Measurements from ENCODE around the gene EDN3. TPM values are rescaled to one million over a fixed set of nuclear protein-coding genes. Genes with fewer than 3 reads are reported as not detected.

The EDN3 gene, protein sequence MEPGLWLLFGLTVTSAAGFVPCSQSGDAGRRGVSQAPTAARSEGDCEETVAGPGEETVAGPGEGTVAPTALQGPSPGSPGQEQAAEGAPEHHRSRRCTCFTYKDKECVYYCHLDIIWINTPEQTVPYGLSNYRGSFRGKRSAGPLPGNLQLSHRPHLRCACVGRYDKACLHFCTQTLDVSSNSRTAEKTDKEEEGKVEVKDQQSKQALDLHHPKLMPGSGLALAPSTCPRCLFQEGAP
- 10 to 100 TPM; 60.6 to 63.1 TPM for total RNA-seq
- long read RNA-seq, transcript EDN3-202 (5 exons, 2,636 nt), result major isoform, 65 of 189 reads
- long read RNA-seq, transcript EDN3-205 (4 exons, 2,318 nt), result minor isoform, 8 of 189 reads
- long read RNA-seq, transcript EDN3-201 (5 exons, 2,655 nt), result minor isoform, 40 of 189 reads
- long read RNA-seq, partial matches to known transcripts, result 23 of 189 reads
- long read RNA-seq, other reads (novel, unspliced or antisense), result 49 of 189 reads

DNA sequence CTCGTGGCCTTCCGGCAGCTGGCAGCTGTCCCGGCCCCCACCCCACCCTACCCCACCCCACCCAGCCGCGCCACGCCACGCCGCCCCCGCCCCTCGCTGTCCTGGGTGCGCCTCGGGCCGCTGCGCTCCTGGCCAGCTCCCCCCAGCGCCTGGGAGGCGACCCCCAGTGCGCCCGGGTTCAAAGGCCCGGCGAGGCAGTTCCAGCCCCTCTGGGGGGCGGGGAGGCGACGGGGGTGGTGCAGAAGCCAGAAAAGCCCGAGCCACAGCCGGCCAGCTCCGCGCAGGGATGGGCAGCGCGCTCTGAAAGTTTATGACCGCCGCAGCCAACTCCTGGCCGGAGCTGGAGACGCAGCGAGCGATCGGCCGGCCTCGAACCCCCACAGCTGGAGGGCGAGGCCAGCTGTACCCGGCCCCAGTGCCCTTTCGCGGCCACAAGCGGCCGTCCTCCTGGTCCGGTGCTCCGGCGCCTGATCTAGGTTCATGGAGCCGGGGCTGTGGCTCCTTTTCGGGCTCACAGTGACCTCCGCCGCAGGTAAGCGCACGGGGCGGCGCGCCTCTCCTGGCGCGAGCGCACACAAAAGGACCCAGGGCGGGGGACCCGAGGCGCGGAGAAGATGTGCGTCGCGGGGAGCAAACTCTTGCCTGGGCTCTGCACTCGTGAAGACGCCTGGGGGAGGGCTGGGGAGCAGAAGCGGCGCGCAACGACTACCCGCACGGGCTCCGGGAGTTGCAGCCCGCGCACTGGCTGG lies at the start of gene EDN3:
EDN3 (plus strand) TSS at position 279 of the 749 bp plus-strand sequence; CDS start at position 481, 202 bp downstream.
- DNase-seq (peak; percentile 48 to 68), ATAC-seq (peak; percentile 73)
- intact Hi-C loops (cut with DNase I, micrococcal nuclease), result no loop called here

DNA sequence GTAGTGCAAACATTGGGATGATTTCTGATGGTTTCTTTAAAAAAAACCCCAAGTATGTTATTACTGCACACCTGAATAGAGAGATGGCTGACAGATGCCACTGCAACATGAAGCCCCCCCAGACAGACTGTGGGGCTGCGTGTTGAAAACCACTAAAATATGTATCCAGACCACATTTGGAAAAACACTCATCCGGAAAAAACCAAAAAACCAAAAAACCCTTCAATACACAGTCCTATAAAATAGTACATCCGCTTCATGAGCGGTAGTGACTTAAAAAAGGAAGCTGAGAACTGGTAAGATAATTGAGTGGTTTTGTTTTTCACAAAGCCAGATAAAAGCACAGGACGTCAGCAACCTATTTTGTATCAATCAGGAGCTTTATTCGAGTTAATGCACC lies 47.1 kb upstream of the EDN3 start:
- intact Hi-C loops (cut with DNase I, micrococcal nuclease), result no loop called here
- no peak for DNase-seq
- no peak for ATAC-seq

DNA sequence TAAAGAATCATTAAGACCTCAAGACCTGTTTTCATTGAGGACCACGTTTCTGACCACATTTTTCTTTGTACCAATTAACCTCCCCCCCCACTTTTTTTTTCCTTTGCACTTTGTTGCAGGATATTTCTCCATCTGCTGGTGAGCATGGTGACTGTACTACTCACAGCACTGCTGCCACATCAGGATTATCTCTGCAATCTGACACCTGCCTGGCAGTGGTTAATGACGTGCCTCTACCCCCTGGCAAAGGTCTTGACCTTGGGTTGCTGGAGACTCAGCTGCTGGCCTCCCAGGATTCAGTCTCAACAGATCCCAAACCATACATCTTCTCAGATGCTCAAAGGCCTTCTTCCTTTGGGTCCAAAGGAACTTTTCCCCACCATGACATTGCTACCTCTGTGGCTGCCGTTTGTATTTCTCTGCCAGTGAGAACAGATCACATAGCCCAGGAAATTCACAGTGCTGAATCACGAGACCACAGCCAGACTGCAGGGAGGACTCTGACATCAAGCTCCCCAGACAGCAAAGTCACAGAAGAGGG lies 46.6 kb upstream of the EDN3 start:
- ATAC-seq, result no peak
- DNase-seq, result no peak
- intact Hi-C loops (cut with DNase I, micrococcal nuclease), result no loop called here

DNA sequence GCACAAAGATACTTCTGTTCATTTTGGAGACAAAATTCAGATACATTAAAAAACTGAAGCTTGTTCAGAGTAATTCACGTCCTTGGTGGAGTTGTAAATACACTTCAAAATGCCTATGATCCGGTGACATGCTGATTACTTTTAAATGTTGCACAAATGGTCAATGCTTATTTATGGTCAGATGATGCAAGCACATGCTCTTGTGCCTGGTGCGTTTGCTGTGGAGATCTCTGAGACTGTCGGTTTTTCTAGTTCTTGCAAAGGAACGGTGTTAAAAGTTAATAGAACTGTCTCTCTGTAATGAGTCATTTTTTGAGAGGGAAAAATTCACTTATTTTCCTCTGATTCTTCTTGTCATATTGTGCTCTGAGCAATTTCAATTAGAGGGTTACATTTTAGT lies 45.2 kb upstream of the EDN3 start:
- DNase-seq (no peak), ATAC-seq (no peak)
- intact Hi-C loops (cut with DNase I, micrococcal nuclease), result no loop called here

DNA sequence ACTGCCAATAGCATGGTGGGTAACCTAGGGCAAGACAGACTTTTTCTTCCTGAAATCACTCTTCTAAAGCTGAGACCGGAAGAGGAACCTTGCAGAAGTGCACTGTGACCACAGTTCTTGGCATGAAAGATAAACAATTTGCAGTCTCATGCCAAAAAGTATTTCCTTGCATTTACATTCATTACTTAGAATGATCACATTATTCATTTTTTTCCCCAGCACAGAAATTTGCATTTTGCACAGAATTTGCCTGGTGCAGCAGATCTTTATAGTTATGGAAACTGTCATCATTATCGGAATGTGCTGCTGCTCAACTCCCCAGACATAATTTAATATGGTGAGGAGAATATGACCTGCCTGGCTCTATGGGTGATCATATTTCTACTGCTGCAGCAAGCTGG lies 42.2 kb upstream of the EDN3 start:
- ATAC-seq (no peak), DNase-seq (no peak)
- intact Hi-C loops (cut with DNase I, micrococcal nuclease), result no loop called here

DNA sequence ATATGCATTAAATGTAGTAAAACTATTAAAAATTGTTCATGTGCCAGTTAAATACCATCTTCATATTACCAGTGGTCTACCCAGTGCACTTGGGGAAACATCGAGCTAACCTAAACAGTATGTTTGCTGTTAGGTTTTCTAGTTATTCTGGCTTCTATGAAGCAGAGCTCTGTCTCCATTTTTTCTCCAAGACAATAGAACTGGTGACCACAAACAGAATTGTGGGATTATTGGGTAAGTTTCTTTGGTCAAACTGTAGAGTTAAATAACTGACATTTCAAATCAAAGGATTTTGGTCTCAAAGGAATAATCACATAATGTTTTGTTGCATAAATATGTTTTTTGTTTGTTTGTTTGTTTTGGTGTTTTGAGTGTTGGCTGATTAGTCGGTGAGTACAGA lies 40.5 kb upstream of the EDN3 start:
- no peak for DNase-seq
- no peak for ATAC-seq
- intact Hi-C loops (cut with DNase I, micrococcal nuclease), result no loop called here

DNA sequence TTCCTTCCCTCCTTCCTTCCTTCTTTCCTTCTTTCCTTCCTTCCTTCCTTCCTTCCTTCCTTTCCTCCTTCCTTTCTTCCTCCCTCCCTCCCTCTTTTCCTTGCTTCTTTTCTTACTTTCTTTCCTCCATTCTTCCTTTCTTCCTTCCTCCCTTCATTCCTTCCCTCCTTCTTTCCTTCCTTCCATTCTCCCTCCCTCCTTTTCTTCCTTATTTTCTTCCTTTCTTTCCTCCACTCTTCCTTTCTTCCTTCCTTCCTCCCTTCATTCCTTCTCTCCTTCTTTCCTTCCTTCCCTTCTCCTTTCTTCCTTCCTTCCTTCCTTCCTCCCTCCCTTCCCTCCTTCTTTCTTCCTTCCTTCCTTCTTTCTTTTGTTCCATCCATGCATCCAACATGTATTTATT lies 35.1 kb upstream of the EDN3 start:
- ATAC-seq (no peak), DNase-seq (no peak)

DNA sequence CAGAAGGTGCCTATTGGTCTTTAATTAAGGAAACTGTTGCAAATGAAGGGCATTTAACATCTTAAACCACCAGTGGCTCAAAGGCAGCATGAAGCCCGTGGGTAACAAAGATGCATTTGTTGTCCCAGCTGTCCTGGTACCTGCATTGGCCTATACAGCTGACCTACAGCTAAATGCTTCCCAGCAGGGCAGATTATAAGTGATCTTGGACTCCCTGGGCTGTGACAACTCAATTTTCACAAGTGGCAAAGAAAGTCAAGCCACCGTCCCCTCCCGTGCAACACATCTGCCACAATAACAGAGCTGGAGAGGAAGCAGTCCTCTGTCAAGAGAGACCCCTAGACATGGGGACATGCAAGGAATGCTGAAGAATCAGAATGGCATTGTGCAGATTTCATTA lies 31.5 kb upstream of the EDN3 start:
- DNase-seq (no peak), ATAC-seq (no peak)
- intact Hi-C loops (cut with DNase I, micrococcal nuclease), result no loop called here

More for the DNA sequence above, 35.1 kb upstream of the EDN3 start:
- intact Hi-C loops (cut with DNase I, micrococcal nuclease), result no loop called here

DNA sequence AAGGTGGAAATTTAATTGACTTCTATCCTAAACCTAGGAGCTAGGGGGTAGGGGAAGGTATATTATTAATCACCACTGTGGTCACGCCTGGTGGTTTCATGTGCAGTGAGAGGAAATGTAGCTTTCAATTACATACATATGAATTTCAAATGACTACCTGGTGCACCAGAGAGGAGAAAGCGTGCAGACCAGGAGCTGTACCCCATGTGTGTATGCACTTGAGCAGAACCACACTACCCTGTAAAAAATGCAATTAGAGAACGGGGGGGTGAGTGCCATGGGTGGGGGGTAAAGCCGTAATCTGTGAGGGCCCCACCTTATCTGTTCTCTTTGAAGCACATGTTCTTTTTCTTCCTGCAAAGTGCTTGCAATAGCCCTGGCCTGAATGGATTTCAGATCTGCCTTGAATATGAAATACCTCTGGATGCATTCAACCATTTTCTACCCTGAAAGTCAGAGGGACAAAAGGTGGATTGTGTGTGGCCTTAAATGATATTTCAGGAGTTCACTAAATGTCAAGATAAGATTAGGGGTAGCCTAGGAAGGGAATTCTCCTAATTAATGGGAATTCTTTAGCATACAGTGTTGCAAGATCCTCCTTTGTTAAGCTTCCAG lies 30.9 kb upstream of the EDN3 start:
- intact Hi-C loops (cut with DNase I, micrococcal nuclease), result no loop called here
- no peak for DNase-seq

DNA sequence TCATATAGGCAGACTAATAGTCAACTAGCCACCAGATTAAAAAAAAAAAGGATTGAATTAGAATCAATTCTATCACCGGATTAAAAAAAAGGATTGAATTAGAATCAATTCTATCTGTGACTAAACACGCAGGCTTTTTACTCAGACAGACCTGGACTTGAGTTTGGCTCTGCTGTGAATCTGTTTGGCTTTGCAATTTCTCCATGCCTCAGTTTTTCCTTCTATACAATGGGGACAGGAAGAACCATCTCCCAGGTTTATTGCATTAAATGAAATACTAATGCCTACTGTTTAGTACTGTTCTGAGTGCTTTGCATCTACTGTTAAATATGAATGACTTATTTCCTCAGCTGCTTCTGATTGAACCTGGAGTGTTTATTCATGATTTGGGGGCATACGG lies 30.0 kb upstream of the EDN3 start:
- ATAC-seq, result no peak
- intact Hi-C loops (cut with DNase I, micrococcal nuclease), result no loop called here
- DNase-seq, result no peak

More for the DNA sequence above, 30.9 kb upstream of the EDN3 start:
- ATAC-seq, result no peak

DNA sequence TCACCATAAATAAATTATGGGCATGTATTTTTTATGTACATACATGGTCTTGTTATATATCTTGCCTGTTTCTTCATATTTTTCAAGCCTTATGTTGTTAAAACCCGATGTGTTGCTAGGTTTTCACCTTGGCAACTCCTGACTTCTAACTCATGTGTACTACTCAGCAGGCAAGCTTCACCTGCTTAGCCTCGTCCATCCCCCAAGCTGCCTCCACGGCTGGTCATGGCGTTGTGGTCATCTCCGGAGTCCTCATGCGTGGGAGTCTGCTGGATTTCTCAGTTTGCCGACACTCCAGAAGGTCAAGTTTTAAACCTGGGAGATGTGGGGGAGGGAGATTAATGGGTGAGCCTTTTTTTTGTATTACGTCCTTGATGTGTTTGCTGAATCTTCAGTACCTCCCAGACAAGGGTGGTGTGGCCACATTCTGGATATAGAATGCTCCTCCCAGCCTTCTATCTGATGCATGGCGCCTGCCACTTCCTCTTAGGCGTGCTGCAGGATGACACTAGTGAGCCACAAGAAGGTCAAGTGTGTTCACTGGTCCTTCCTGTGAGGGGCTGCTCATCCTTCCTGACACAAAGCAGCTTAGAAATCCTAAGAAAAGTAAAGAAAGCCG lies 26.6 kb upstream of the EDN3 start:
- no peak for ATAC-seq

DNA sequence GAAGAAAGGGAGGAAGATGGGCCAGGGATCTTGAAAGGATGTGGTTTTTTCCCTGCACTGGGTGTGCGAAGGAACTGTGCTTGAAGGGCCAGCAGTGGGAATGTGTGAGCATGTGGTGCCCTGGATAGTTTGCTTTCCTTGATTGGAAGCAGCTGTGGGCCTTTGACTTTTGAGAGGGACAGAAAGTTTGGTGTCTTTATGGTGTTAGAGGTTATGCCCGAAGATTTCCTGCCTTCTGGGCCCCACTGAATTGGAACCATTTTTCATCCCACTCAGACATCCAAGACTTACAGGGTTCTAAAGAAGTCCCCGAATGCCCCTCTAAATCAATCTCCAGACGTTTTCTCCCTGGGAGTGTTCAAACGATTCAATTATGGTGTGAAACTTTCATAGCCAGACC lies 23.5 kb upstream of the EDN3 start:
- intact Hi-C loops (cut with DNase I, micrococcal nuclease), result no loop called here

More for the DNA sequence above, 26.6 kb upstream of the EDN3 start:
- no peak for DNase-seq
- intact Hi-C loops (cut with DNase I, micrococcal nuclease), result no loop called here

DNA sequence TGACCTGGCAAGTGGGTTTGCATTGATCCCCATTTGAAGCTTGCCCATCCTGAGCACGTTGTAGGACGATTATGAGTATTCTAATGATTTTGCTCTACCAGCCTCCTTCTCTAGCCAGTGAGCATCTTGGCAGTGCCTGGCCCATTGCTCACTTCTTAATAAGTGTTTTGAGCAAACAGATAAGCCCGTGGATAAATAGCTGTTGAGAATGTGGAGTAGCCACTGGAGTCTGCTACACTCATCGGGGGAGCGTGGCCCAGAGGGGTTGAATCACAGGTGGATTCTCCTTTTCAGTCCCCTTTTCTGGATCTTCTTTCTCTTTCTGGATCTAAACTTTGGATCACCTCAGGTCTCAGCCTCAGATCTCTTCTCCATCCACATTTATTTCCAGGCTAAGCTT lies 15.9 kb upstream of the EDN3 start:
- intact Hi-C loops (cut with DNase I, micrococcal nuclease), result no loop called here
- ATAC-seq (no peak), DNase-seq (no peak)

More for the DNA sequence above, 23.5 kb upstream of the EDN3 start:
- ATAC-seq (no peak), DNase-seq (no peak)

DNA sequence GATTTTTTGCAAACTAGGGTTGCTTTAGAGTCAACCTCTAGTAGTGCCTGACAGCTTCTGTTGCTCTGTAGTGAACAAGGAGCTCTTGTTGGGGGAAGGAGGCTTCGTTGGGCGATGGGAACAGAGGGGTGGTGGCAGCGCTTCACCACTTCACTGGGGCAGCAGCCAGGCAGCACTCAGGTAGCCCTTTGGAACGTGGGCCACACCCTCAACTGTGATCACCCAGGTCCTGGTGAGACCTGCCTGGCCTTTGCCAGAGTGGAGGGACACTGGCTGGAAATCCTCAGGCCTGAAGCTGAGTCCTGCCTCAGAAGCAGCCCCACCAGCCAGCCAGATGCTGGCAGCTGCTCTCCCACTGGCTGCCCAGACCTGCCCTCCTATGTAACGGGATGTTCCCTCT lies 10.4 kb upstream of the EDN3 start:
- DNase-seq, result peak; percentile 66 to 75
- intact Hi-C loops (cut with DNase I, micrococcal nuclease), result no loop called here
- ATAC-seq, result peak; percentile 95

DNA sequence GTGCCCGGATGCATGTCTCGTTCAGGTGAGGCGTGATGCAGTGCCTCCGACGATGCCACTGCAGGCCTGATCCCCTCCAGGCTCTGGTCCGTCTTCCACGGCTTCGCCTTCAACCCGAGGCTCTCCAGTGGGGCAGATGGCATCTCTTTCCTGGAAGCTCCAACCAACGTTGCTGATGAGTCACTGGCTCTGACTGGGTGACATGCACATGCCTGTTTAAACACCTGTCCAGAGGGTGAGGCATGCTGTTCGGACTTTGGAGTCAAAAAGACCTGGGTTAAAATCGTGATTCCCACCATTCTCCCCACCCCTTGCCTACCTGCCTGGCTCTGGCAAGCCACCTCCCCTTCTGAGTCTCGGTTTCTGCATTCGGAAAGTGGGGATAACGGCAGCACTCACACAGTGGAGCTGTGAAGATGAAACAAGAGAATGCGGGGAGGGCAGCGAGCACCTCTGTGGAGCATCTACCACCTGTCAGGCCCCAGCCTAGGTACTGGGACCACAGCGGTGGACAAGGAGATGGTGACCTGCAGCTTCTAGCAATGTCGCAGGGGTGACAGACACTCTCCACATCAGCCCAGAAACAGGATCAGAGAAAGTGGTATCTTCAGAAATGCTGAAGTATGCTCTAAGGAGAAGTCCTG lies 8.5 kb upstream of the EDN3 start:
- DNase-seq, result peak; percentile 23 to 72
- peak; percentile 82 for ATAC-seq
- intact Hi-C loops (cut with DNase I, micrococcal nuclease), result no loop called here

DNA sequence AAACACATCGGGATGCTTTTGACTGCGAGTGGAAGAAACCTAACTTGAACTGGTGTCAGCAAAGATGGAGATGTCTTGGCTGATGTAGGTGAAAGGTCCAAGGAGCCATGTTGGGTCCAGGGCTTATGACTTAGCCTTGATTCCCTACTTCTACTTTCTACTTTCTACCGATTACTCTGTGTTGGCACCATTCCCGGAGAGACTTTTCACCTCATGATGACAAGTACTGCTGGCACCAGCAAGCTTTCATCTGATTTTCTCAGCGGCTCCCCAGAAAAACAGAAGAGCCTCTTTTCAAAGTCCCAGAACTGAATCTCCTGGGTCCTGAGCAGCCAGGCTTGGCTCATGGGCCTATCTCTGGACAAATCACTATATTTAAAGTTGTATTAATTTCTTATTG lies 4.9 kb upstream of the EDN3 start:
- intact Hi-C loops (cut with DNase I, micrococcal nuclease), result no loop called here
- DNase-seq (no peak), ATAC-seq (no peak)

DNA sequence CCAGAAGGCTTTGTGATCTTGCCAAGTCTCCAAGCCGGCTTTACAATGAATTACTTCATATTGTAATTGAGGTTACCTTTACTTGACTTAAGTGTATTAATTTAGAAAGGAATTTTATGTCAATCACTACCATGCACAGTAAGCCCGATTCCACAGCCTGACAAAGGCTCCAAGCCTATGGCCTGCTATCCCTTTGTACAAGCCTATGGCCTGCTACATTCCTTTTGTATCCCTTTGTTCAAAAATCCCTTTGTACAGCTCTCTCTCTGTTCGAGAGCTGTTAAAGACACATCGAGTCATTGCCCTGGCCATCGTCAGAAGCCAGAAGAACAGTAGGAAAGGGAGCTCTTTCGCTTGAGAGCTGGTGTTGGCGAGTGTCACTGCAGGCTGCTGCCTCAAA lies 2.7 kb upstream of the EDN3 start:
- intact Hi-C loops (cut with DNase I, micrococcal nuclease), result no loop called here

DNA sequence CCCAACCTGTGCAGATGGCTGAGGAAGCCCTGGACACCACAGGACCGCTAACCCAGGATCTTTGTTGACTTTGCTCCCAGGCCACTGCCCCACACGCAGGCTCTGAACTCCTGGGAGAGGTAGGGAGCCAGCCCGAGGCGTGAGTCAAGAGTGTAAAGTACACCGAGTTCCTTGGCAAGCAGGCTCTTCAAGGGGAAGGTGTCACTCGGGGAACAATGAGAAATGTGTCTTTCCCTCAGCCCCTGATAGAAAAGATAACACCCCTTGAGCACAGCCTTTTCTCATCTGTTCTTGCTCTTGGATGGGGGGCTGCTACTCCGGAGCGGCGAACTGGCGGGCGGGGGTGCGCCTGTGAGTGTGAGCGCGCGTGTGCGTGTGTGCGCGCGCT lies 472 bp upstream of the EDN3 start:
- ATAC-seq, result peak; percentile 91
- intact Hi-C loops (cut with DNase I, micrococcal nuclease), result no loop called here
- peak; percentile 72 to 86 for DNase-seq

More for the DNA sequence above, 2.7 kb upstream of the EDN3 start:
- DNase-seq, result no peak
- ATAC-seq, result no peak
